Hindlimb muscle (tissue), 1 donor: ENCODE data around the gene RNF215. TPM values are rescaled to one million over a fixed set of nuclear protein-coding genes. Genes with fewer than 3 reads are reported as not detected.
"Not testable (repeated sequence)": the region's sequence is repeated elsewhere in the genome, so short reads cannot be mapped to it uniquely, and the experiment has no call there.

Source experiments
- DNase-seq: peaks from one replicate; pipeline ENCODE4 v3.0.0-alpha.2; 2013
- polyA plus RNA-seq: library from polyadenylated mRNA; unstranded; fragments of 120-200 nt; gene quantifications from one replicate; pipeline ENCODE4 v1.2.1, GENCODE V29; 2013; ENCODE audit not compliant: insufficient read length

The RNF215 gene
- polyA plus RNA-seq, 1 donor: 11.5 TPM

DNA sequence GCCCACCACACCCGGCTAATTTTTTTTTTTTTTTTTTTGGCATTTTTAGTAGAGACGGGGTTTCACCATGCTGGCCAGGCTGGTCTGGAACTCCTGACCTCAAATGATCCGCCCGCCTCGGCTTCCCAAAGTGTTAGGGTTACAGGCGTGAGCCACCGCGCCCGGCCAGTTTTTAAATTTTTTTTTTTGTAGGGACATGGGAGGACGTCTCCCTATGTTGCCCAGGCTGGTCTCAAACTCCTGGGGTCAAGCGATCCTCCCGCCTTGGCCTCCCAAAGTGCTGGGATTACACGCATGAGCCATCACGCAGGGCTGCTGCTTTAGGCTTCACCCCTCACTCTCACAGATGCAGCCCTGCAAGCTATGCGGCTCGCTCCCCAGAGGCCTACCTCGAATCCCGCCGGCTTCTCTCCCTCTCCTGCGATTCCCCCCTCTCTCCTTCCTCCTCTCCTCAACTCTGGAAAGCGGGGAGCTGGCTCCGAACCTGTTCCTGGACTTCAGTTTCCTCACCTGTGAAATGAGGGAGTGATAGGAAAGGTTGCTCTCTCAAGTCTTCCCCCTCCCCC, 29.5 kb downstream of the RNF215 start:
- DNase-seq: no peak

DNA sequence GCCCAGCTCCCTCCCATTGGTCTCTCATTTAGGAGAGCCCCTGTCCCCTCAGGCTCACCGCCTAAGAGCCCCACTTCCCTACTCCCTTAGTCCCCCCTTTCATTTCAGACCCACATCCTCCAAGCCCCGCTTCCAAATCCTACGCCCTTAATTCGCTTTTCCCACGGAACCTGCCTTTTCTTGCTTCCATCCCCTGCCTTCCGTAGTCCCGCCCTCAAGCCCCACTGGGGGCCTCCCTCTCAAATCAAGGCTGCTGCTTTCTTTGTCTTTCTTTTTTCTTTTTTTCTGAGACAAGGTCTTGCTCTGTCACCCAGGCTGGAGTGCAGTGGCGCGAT, 30.0 kb downstream of the RNF215 start:
- DNase-seq: no peak

DNA sequence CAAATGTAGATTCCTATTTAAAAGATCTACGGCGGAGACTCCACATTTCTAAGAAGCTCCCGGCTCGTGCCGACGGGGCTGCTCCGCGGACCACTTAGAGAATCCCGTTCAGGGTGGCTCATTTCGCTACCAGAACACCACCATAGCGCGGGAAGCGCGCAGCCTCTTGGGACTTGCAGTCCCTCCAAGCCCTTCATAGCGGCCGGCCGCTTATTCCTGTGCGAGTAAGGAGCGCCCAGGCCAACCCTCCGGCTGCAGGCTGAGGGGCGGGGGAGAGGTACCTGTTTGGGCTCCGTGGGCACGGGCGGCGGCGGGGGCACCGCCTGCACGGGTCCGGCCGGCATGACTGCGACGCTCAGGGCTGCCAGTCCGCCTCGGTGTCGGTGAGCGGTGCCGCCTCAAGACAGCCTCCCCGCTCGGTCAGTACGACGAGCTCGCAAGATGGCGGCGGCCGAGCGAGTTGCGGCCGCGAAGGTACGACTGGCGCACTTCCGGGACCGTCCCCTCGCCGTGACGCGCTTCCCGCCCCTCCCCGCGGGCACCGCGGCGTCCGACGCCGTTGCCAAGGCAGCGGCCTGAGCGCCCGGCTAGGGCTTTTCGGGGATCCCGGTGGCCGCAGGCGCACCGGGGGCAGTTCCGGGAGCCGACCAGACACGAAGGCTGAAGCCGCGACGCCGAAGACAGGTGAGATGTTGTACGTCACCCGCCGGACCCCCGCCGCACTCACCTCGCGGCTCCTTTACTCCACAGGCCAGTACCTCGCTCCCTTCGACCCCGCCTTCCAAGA, 30.6 kb downstream of the RNF215 start, which contains the start of the genes CCDC157 and SF3A1:
TSS of gene CCDC157 (plus strand) at position 559 of the 787 bp plus-strand sequence. CDS start 8,994 bp downstream, outside the sequence.
TSS of gene SF3A1 (minus strand) at position 446 of the 787 bp plus-strand sequence. CDS start at position 344, 102 bp downstream.
- peak; percentile 94 for DNase-seq

DNA sequence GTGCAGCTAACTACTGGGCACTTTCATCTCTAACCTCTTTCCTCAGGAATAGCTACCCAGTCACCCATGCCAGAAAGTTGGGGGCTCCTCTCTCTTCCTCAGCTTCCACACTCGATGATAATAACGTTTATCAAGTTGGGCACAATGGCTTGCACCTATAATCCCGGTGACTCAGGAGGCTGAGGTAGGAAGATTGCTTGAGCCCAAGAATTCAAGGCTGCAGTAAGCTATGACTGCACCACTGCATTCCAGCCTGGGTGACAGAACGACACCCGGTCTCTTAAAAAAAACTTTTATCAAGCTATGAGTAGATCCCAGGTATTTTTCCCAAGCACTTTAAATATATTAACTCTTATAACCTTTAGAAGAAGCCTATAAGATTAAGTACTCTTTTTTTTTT, 32.6 kb downstream of the RNF215 start:
- DNase-seq: no peak

DNA sequence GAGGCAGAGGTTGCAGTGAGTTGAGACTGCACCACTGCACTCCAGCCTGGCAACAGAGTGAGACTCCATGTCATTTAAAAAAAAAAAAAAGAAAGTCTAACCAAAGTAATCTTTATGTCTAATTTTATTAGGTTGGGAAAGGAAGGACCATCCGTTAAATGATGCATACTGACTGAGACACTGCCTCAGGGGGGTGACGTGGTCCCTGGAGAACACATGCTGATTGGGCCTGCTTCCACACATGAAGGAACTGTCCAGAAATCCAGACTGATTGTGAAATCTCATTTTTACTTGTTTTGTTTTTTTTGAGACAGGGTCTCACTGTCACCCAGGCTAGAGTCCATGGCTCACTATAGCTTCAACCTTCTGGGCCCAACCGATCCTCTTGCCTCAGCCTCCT, 36.0 kb downstream of the RNF215 start:
- no peak for DNase-seq

DNA sequence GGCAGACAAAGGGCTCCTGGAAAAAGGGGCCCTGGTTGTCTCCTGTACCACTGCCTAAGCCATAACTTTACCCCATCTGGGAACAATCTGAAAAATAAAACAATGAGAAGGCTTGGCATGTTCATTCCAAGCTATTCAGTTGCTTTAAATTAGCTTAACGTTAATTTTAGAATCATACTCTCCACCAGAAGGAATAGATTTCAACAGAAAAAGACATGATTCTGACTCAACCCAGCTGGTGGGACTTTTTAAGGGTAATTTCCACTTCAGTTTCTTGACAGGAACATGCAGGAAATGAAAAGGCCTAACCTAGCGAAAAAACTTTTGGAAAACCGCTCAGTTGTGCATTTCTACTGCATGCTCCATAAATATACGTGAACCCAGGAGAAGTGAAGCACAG, 38.4 kb downstream of the RNF215 start:
- no peak for DNase-seq

DNA sequence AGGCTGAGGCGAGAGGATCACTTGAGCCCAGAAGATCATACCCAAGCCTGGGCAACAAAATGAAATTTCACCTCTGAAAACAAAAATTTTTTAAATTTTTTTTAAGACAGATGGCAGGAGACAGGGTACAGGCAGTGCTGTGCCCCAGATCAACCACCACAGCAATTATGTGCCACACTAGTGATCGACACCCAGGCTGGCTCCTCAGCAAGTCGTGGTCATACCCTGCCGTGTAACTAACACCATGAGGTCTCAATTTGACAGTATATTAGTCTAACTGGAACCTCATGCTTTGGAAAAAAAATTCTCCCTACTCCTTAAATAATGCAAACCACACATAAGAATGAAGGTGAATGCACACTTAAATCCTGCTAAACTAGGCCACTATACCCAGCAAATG, 38.8 kb downstream of the RNF215 start:
- DNase-seq: no peak

DNA sequence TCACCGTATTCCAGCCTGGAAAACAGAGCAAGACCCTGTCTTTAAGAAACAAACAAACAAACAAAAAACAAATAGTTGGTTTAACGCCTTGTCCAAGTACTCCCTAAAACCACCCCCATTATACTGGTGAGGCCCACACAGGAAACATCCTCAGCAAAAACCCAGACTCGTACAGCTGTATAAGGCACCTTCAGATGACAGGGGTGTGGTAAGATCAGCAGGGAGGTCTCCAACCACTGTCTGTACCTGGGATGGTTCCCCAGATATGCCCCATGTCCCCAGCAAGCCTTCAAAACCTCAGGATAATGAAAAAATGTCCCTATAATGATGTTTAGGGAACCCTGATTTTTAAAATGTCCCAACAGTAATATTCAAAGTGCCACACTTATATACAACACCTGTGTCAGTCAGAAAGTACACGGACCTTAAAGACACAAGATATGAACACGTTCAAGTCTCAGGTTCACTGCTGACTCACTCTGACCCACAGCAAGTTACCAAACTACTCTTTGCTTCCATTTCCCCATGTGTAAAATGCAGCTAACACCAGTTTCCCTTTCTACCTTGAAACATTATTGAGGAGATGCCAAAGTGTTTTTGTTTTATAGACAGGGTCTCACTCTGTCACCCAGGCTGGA, 39.8 kb downstream of the RNF215 start:
- DNase-seq: no peak

DNA sequence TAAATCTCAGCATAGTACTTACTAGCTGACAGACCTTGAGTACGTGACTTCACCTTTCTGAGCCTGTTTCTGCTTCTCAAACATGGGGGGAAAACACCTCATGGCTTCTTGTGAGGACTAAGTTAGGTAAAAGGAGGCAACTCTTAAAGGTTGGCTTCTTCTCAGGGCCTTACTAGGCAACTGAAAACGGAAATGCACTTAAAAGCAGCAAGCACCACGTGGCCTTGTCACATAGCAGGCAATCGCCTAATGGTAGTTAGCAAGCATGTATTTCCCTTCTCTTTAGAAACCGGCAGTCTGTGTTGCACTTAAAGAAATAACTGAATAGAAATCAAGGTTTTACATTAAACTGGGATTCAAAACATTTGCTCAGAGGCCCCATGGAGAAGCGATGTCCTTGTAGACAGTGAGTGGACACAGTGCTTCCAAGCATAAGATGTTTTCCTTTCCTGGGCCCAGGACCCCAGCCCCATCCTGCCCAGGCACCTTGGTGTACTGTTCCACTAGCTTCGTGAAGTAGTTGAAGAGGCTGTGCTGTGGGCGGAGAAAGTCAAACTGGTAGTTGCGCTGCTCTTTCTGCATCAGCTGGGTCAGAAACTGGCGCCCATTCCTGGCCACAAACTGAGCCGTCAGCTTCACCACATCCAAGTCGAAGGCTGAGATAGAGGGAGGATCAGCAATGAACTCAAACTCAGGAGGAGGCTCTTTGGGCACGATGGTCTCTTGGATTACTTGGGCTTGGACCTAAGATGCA, 42.6 kb downstream of the RNF215 start:
- no peak for DNase-seq

DNA sequence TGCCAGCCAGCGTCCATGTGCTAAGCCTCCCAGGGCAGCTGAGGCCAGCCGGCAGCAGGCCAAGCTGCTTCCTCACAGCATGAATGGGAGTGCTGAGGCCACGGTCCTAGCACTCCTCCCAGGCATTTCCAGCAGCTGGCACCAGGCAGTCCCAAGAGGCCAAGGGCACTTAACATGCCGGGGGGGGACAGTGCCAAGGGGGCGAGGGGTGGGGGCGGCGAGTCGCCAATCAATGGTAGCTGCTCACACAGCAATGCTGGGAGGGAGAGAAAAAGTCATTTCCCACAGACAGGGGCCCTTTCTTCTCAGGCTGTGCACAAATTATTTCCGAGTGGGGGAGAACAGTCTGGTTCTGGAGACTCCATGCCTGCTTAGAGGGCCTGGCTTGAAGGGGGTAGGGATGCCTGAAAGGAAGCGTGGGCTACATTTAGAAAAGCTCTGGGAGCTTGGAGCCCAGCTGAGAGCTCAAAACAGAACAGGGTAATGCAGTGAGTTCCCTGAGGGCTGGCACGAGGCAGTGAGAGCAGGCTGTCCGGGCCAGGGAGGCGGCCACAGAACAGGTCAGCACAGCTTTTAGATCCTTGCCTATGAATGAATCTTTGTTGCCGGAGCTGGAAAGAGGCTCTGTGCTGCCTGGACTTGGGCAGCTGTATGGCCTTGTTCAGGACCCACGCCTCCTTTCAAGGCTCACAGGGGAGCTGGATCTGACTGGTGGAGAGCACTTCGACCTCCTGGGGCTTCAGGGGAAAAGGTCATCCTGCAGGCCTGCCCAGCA, 46.1 kb downstream of the RNF215 start:
- peak; percentile 40 for DNase-seq

DNA sequence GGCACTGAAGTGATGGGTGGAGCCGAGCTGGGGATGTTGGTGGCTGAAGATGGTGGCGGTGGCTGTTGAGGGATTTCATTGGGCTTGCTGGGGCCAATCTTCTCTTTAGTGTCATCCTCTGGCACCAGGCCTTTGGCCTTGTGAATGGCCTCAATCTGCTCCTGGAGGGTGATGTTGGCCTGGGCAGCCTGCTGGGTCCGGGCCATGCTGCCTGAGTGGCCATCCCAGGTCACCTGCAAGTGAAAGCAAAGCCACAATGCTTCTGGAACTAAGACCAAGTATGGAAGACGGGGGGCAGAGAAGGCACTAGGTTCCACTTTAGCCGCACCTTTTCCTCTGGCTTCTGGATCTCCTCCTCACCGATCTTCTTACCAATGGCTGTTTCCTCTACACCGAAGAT, 48.4 kb downstream of the RNF215 start:
- DNase-seq: no peak

DNA sequence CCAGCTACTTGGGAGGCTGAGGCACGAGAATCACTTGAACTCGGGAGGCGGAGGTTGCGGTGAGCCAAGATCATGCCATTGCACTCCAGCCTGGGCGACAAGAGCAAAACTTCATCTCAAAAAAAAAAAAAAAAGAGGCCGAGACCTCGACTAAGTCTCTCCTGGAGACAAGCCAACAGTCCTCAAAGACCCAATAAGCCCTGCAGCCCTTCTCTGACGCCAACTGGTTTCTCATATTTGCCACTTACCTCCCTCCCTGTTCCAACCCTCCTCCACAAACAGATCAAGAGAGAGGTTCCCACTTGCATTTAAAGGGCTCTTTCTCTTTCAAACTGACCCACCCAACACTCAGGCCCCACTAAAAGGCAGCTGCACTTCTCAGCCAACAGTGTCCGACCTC, 48.9 kb downstream of the RNF215 start:
- DNase-seq: not testable (repeated sequence)

DNA sequence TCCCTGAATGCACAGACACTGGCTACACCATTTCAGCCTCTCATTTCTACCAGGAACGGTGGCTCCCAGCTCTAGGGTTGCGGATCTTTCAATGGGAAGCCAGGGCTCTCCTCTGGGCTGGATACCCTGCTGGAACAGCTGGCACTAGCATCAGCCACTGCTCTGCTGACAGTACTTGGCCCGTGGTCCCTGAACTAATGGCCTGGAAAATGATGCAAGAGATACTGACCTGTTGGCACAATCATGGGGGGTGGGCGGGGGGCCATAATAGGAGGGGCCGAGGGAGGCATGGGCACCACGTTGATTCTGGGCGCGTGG, 49.8 kb downstream of the RNF215 start:
- DNase-seq: no peak

DNA sequence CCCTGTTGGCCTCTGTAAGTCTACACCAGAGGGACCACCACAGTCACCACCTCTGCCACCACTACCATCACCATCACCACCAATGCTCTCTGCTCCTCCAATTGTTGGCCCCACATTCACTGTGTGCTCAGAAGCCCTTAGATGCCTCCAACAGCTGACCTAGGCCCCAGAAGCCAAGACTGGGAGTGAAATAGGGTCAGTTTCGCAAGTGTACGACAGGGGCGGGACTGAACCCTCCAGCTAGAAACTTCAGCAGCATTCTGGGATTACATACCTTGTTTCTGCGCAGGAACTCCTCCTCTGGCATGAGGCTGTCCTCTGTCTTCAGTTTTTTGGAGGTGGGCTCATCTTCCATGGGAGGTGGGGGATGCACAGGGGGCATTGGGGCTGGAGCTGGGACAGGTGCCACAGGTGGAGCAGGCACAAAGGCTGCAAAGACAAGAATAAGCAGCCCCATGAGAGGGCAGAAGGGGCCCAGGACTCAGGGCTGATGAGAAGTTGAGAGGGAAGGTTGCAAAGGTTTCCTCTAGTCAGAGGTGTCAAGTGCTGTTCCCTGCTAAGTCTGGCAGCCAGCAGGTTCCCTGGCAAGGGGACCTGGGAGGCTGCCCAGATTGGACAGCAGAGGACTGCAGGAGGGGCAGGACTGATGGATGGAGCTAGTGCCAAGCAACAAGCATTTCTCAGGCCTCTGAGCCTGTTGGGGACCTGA, 50.3 kb downstream of the RNF215 start:
- no peak for DNase-seq

DNA sequence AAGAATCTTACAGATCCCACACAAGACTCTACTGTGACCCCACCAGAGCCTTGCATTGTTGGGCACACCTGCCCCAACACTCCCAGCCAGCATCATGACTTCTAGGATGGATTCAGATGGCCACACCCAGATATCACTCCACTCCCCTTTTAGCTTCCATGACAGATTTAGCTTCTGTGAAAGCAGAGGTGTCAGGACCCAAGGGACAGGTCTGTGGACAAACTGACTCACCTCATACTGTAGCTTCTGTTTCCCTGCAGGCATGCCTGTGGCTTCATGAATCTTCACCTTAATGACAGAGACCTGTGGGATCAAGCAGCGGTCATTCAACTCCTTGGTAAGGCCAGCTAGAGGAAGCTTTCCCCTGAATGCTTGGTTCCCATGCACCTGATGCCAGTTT, 52.0 kb downstream of the RNF215 start:
- DNase-seq: no peak

DNA sequence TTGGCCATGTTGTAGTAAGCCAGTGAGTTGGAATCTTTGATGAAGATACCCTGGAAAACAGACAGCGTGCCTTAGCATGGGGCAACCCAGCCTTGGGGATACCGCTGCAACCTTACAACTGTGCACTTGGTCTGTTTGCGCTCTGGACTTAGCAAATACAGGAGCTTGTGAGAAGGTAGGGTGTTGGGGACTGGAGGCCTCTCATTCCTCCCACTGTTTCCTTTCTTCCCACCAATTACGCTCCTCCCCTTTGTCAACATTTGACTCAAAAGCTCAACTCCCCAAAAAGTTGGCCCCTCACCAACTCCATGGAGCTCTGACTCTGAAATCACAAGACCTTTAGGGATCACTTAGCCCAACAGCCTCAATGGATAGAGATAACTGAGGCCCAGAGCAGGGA, 52.6 kb downstream of the RNF215 start:
- no peak for DNase-seq

DNA sequence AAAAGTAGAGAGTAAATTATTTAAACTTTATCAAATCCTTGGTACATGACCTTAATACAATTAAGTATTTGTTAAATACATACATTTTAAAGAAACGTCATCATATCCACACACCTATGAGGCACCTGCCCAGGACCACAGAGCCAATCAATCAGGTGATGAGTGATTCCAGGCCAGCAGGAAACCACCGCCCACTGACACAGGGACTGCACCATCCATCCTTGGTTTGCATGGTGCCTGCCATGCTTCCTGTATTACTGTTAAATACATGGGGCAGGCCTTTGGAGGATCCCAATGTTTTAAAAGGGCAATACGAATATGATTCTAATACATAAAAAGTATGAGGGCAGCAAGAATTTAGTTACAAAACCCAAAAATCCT, 53.5 kb downstream of the RNF215 start:
- DNase-seq: no peak

DNA sequence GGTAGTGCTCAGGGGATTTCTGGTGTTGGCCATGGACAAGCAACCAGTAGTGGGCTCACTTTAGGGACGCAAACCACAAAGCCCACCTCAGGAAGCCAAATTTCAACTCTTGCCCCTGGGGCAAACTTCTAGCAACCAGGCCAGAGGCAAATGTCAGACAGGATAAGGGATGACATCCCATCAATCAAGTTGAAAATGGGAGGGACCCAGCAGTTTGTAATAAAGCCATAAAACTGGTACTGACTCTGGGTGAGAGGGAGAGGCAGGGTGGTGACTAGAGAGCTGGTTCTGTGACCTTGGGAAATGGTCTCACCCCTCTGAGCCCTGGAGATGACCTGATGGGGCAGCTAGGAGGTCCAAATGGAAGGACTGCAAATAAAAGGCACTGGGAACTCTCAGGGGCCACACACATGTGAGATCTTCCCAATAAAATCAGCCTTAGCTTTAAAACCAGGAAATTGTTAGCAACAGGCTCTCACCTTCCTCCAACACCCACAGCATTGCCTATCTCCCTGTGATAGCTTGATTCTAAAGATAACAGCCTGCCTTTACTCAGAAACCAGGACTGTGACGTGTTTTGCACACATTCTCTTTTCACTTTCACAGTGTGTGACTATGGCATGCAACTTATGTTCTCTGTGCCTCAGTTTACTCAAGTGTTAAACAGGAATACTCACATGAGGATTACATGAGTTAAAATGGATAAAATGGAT, 54.1 kb downstream of the RNF215 start:
- no peak for DNase-seq

DNA sequence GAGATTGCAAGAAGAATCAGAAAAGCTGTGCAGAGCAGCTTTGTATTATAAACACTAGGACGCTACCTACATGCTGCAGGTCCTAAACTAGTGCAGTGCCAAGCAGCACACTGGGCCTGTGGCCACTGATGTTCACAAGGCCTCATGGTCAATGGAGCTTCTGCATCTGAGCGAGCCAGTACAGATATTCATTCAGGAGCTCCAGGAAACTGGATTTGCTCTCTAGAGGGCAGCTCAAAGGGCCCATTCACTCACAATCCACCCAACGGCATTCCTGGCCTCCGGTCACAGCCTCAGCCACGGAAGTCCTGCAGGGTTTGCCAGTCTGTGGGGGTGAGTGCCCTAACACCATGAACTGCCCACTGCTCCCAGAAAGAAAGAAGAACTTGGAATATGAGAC, 54.7 kb downstream of the RNF215 start:
- DNase-seq: no peak
